HL-60 (cell line): ENCODE results near the gene RAMP3.

Source experiments
- DNase-seq, 2 experiments: peaks; one replicate each; pipeline ENCODE4 v3.0.0-alpha.2; 2010 to 2020; ENCODE audit warnings: low read depth in 1 of 2, low spot score in 1 of 2
- H3K27ac ChIP-seq: fragments of 250-450 bp; sonication (Bioruptor Pico); replicated peaks from 2 replicates; pipeline ENCODE4 v1.5.1; 2020; ENCODE audit warnings: mild to moderate bottlenecking, moderate library complexity
- H3K27me3 ChIP-seq: fragments of 250-450 bp; sonication (Bioruptor Pico); 2 replicates; pipeline ENCODE4 v1.5.1; 2021; ENCODE audit warnings: mild to moderate bottlenecking, moderate library complexity; ENCODE audit not compliant: insufficient read depth, poor library complexity, severe bottlenecking
- H3K4me3 ChIP-seq: replicated peaks from 2 replicates; pipeline ENCODE4 v1.5.1; 2011; ENCODE audit warnings: mild to moderate bottlenecking, control low read depth, low read length; ENCODE audit not compliant: insufficient read depth
- GABPA ChIP-seq: IDR thresholded peaks from 2 replicates; pipeline ENCODE4 v1.6.1; 2012; ENCODE audit warnings: low read depth
- POLR2AphosphoS5 ChIP-seq: IDR thresholded peaks from 2 replicates; pipeline ENCODE4 v1.6.1; 2012; ENCODE audit warnings: low read depth
- SPI1 ChIP-seq: IDR thresholded peaks from 2 replicates; pipeline ENCODE4 v1.6.1; 2012; ENCODE audit warnings: low read depth, mild to moderate bottlenecking, borderline replicate concordance
- TF ChIP-seq, protein P1 (sequence below): IDR thresholded peaks from one replicate; pipeline ENCODE4 v1.5.1; 2011; ENCODE audit warnings: low read length, control low read depth, inconsistent platforms; ENCODE audit not compliant: insufficient read depth
- TF ChIP-seq, protein P2 (sequence below): IDR thresholded peaks from 2 replicates; pipeline ENCODE4 v1.6.1; 2012; ENCODE audit warnings: low read depth; ENCODE audit not compliant: insufficient replicate concordance

The RAMP3 gene

DNA sequence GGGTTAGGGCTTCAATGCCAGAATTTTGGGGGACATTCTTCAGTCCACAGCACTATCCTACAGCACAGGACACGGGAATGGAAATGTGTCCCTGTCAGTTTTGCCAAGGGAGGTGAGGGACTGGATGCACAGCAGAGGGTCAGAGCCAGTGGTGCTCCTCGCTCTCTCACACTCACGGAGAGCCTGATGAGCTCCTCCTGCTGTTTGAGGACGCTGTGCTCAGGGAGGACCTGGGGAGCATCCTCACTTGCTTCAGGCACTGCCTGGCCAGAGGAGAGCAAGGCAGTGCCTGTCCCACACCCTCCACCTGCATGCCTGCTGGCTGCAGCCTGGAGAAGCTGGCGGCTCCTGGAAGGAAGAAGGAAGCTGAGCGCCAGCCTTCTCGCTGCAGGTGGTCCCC lies 58.6 kb downstream of the RAMP3 start:
- no peak for TF ChIP-seq GABPA
- no peak for DNase-seq
- H3K27ac ChIP-seq: no peak overlapping the region
- no peak overlapping the region for H3K4me3 ChIP-seq
- H3K27me3 ChIP-seq: peaks cover 11% of the 10 kb centered on the region

DNA sequence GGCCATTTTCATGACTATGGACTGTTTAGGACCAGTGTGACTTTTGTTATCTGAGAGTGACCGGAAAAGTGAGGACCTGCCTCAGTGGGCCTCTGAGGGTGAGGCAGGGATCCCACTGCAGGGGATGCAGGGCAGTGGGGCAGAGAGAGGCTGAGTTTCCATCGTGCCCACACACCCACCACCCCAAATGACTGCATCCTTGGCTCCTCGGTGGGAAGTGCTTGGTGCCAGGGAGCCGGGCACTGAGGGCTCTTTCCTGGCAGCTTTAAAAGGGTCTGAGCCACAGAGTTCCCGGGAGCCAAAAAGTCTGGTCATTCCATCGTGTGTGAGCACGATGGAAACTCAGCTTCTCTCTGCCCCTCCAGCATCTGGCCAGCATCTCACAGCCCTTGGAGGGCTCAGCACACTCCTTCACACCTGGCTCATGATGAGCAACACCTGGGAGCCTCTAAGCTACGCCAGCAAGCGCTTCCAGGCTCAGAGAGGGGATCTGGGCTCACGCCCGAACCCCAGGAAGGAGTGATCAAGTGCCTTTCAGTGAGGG lies 59.1 kb downstream of the RAMP3 start:
- DNase-seq: no peak
- H3K4me3 ChIP-seq: no peak overlapping the region
- H3K27ac ChIP-seq: no peak overlapping the region
- H3K27me3 ChIP-seq: peaks cover 11% of the 10 kb centered on the region
- TF ChIP-seq, protein P1, sequence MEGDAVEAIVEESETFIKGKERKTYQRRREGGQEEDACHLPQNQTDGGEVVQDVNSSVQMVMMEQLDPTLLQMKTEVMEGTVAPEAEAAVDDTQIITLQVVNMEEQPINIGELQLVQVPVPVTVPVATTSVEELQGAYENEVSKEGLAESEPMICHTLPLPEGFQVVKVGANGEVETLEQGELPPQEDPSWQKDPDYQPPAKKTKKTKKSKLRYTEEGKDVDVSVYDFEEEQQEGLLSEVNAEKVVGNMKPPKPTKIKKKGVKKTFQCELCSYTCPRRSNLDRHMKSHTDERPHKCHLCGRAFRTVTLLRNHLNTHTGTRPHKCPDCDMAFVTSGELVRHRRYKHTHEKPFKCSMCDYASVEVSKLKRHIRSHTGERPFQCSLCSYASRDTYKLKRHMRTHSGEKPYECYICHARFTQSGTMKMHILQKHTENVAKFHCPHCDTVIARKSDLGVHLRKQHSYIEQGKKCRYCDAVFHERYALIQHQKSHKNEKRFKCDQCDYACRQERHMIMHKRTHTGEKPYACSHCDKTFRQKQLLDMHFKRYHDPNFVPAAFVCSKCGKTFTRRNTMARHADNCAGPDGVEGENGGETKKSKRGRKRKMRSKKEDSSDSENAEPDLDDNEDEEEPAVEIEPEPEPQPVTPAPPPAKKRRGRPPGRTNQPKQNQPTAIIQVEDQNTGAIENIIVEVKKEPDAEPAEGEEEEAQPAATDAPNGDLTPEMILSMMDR: no peak
- TF ChIP-seq GABPA (no peak), SPI1 (no peak), POLR2AphosphoS5 (no peak)
- TF ChIP-seq, protein P2, sequence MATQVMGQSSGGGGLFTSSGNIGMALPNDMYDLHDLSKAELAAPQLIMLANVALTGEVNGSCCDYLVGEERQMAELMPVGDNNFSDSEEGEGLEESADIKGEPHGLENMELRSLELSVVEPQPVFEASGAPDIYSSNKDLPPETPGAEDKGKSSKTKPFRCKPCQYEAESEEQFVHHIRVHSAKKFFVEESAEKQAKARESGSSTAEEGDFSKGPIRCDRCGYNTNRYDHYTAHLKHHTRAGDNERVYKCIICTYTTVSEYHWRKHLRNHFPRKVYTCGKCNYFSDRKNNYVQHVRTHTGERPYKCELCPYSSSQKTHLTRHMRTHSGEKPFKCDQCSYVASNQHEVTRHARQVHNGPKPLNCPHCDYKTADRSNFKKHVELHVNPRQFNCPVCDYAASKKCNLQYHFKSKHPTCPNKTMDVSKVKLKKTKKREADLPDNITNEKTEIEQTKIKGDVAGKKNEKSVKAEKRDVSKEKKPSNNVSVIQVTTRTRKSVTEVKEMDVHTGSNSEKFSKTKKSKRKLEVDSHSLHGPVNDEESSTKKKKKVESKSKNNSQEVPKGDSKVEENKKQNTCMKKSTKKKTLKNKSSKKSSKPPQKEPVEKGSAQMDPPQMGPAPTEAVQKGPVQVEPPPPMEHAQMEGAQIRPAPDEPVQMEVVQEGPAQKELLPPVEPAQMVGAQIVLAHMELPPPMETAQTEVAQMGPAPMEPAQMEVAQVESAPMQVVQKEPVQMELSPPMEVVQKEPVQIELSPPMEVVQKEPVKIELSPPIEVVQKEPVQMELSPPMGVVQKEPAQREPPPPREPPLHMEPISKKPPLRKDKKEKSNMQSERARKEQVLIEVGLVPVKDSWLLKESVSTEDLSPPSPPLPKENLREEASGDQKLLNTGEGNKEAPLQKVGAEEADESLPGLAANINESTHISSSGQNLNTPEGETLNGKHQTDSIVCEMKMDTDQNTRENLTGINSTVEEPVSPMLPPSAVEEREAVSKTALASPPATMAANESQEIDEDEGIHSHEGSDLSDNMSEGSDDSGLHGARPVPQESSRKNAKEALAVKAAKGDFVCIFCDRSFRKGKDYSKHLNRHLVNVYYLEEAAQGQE: no peak

DNA sequence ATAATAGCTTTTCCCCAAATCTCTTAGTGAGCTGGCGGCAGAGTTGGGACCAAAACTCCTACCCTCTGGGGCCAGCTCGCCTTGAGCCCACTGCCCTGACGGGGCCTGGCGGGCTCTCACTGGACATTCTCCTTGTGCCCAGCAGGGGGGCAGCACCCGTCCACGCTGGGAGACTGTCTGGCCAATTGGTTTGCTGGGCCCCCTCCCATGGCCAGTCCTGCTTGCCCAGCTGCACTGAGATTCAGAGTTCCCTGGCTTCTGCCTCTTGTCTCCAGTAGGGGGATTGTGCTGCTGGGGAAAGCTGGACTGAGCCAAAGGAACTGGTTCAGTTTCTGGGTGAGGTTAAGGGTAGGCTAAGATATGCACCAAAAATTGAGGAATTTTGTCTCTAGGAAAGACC lies 59.8 kb downstream of the RAMP3 start:
- no peak overlapping the region for H3K4me3 ChIP-seq
- TF ChIP-seq, protein P1: peak; percentile 27
- TF ChIP-seq, protein P2: no peak
- no peak for TF ChIP-seq GABPA
- DNase-seq: no peak
- H3K27ac ChIP-seq: no peak overlapping the region
- H3K27me3 ChIP-seq: peaks cover 11% of the 10 kb centered on the region

DNA sequence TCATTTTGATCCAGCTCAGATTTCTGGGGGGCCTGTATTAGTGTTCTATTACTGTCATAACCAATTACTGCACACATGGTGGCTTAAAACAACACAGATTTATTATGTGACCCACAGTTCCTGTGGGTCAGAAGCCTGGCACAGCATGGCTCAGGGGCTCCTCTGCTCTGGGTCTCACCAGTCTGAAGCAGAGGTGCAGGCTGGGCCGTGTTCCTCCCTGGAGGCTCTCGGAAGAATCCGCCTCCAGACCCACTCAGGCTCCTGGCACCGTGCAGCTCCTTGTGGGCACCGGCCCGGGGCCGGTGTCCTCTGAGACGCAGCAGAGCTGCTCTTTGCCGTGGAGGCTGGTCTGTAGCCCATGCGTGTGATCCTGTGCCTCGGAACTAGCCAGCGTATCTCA lies 61.5 kb downstream of the RAMP3 start:
- Histone ChIP-seq H3K27ac (no peak overlapping the region), H3K27me3 (peaks cover 11% of the 10 kb centered on the region), H3K4me3 (no peak overlapping the region)
- TF ChIP-seq, protein P2: no peak
- TF ChIP-seq, protein P1: no peak
- no peak for TF ChIP-seq POLR2AphosphoS5
- TF ChIP-seq GABPA: no peak
- TF ChIP-seq SPI1: no peak
- DNase-seq: no peak
